DOHH2 (cell line): Measurements from ENCODE around the gene PDGFD.

ENCODE experiments used
- H3F3A ChIP-seq: fragments of 200-600 bp; sonication (generic), shearing (Covaris generic); 2 replicates; pipeline ENCODE4 v1.6.0; 2016; ENCODE audit warnings: antibody characterized with exemption, mild to moderate bottlenecking; ENCODE audit not compliant: control insufficient read depth, insufficient read depth
- H3K27ac ChIP-seq: fragments of 200-600 bp; sonication (generic); 2 replicates; pipeline ENCODE4 v1.5.1; 2014; ENCODE audit warnings: low read depth, mild to moderate bottlenecking, low read length, moderate library complexity
- H3K27me3 ChIP-seq: fragments of 200-600 bp; sonication (generic); 2 replicates; pipeline ENCODE4 v1.6.1; 2014; ENCODE audit warnings: mild to moderate bottlenecking, low read length, mixed read lengths; ENCODE audit not compliant: control insufficient read depth
- H3K36me3 ChIP-seq: fragments of 200-600 bp; sonication (generic); 2 replicates; pipeline ENCODE4 v1.6.1; 2014; ENCODE audit warnings: mild to moderate bottlenecking, low read length, moderate library complexity, mixed read lengths; ENCODE audit not compliant: control insufficient read depth
- H3K4me1 ChIP-seq: fragments of 200-600 bp; sonication (generic); 2 replicates; pipeline ENCODE4 v1.6.1; 2014; ENCODE audit warnings: mild to moderate bottlenecking, low read length, mixed read lengths; ENCODE audit not compliant: control insufficient read depth
- H3K4me2 ChIP-seq: fragments of 200-600 bp; sonication (generic); 2 replicates; pipeline ENCODE4 v1.6.0; 2014; ENCODE audit warnings: mild to moderate bottlenecking, low read length, moderate library complexity
- H3K4me3 ChIP-seq: fragments of 200-600 bp; sonication (generic); 2 replicates; pipeline ENCODE4 v1.5.1; 2014; ENCODE audit warnings: mild to moderate bottlenecking, low read length, mixed read lengths
- H3K79me2 ChIP-seq: fragments of 200-600 bp; sonication (generic); 2 replicates; pipeline ENCODE4 v1.6.1; 2014; ENCODE audit warnings: mild to moderate bottlenecking, low read length, mixed read lengths; ENCODE audit not compliant: control insufficient read depth
- H3K9me2 ChIP-seq: fragments of 200-600 bp; sonication (generic); replicated peaks from 2 replicates; pipeline ENCODE4 v1.6.1; 2014; ENCODE audit warnings: mild to moderate bottlenecking, low read length, mixed read lengths; ENCODE audit not compliant: control insufficient read depth
- H3K9me3 ChIP-seq: fragments of 200-600 bp; sonication (generic); 2 replicates; pipeline ENCODE4 v1.6.1; 2014; ENCODE audit warnings: antibody characterized with exemption, low read length, mixed read lengths; ENCODE audit not compliant: control insufficient read depth, insufficient read depth
- H4K20me1 ChIP-seq: fragments of 200-600 bp; sonication (generic); 2 replicates; pipeline ENCODE4 v1.6.0; 2014; ENCODE audit warnings: low read depth, mild to moderate bottlenecking, antibody characterized with exemption, low read length, moderate library complexity; ENCODE audit not compliant: control insufficient read depth, insufficient read depth
- CTCF ChIP-seq: fragments of 200-600 bp; sonication (generic); IDR thresholded peaks from one replicate; pipeline ENCODE4 v1.5.1; 2014; ENCODE audit warnings: antibody characterized with exemption, mild to moderate bottlenecking, low read depth, low read length; ENCODE audit not compliant: poor library complexity, severe bottlenecking
- EZH2phosphoT487 ChIP-seq: fragments of 200-600 bp; sonication (generic); IDR thresholded peaks from 2 replicates; pipeline ENCODE4 v1.6.1; 2017; ENCODE audit warnings: borderline replicate concordance, mild to moderate bottlenecking, antibody characterized with exemption, low read length, moderate library complexity, mixed read lengths

The PDGFD gene

GRCh38 chr11:104175769-104176168 lies 11.8 kb upstream of the PDGFD start:
- Histone ChIP-seq H3F3A (no peaks in the 10 kb centered on the region), H4K20me1 (no peaks in the 10 kb centered on the region), H3K9me3 (no peaks in the 10 kb centered on the region), H3K4me1 (peaks cover 12% of the 10 kb centered on the region), H3K4me2 (no peak overlapping the region), H3K4me3 (no peak overlapping the region), H3K79me2 (no peaks in the 10 kb centered on the region), H3K9me2 (no peaks in the 10 kb centered on the region), H3K27ac (no peak overlapping the region), H3K27me3 (no peaks in the 10 kb centered on the region), H3K36me3 (no peaks in the 10 kb centered on the region)
- no peak for TF ChIP-seq EZH2phosphoT487
- TF ChIP-seq CTCF, result no peak

GRCh38 chr11:104169091-104169490 lies 5.1 kb upstream of the PDGFD start:
- H4K20me1 ChIP-seq, result no peaks in the 10 kb centered on the region
- no peaks in the 10 kb centered on the region for H3K9me3 ChIP-seq
- H3K4me2 ChIP-seq, result no peak overlapping the region
- H3K4me3 ChIP-seq, result no peak overlapping the region
- no peaks in the 10 kb centered on the region for H3K27me3 ChIP-seq
- H3K4me1 ChIP-seq, result peaks cover 20% of the 10 kb centered on the region
- TF ChIP-seq CTCF (no peak), EZH2phosphoT487 (no peak)
- H3K9me2 ChIP-seq, result no peaks in the 10 kb centered on the region
- H3K79me2 ChIP-seq, result no peaks in the 10 kb centered on the region
- no peaks in the 10 kb centered on the region for H3F3A ChIP-seq
- H3K27ac ChIP-seq, result no peak overlapping the region
- H3K36me3 ChIP-seq, result no peaks in the 10 kb centered on the region

- H3K4me2 ChIP-seq, result no peak overlapping the region
- TF ChIP-seq EZH2phosphoT487 (no peak), CTCF (no peak)
- H4K20me1 ChIP-seq, result no peaks in the 10 kb centered on the region
- H3K27ac ChIP-seq, result no peak overlapping the region
- H3F3A ChIP-seq, result no peaks in the 10 kb centered on the region; the same call in 1 of the 2 replicates
- no peaks in the 10 kb centered on the region for H3K9me3 ChIP-seq
- H3K9me2 ChIP-seq, result no peaks in the 10 kb centered on the region
- H3K36me3 ChIP-seq, result no peaks in the 10 kb centered on the region
- H3K4me3 ChIP-seq, result no peak overlapping the region
- H3K27me3 ChIP-seq, result no peaks in the 10 kb centered on the region
- H3K4me1 ChIP-seq, result peaks cover 36% of the 10 kb centered on the region
- H3K79me2 ChIP-seq, result peaks cover 29% of the 10 kb centered on the region
Measured at GRCh38 chr11:104165014-104165413, 1.1 kb upstream of the PDGFD start.
